SK-N-SH treated with all-trans-retinoic acid at 6 μM for 48 hours (cell line): ENCODE results near the gene APOL6.

Source experiments
- ATAC-seq: fragments of 200-7000 bp; cut with Tn5 transposase; 3 replicates; pipeline ENCODE4 v1.9.1; 2020; ENCODE audit warnings: mild to moderate bottlenecking, moderate library complexity
- ARNTL ChIP-seq: fragments of 450-650 bp; formaldehyde crosslinking; IDR thresholded peaks from 2 replicates; pipeline ENCODE4 v1.5.0; 2020; ENCODE audit warnings: low read depth, mild to moderate bottlenecking, moderate library complexity, borderline replicate concordance
- CSDC2 ChIP-seq: fragments of 250-450 bp; sonication (Bioruptor Pico); IDR thresholded peaks from 2 replicates; pipeline ENCODE4 v1.5.0; 2020; ENCODE audit warnings: mild to moderate bottlenecking, moderate library complexity
- ESRRG ChIP-seq: fragments of 250-450 bp; sonication (Bioruptor Pico); IDR thresholded peaks from 2 replicates; pipeline ENCODE4 v1.6.1; 2021; ENCODE audit warnings: mild to moderate bottlenecking
- GLIS3 ChIP-seq: fragments of 250-450 bp; sonication (Bioruptor Pico); IDR thresholded peaks from 2 replicates; pipeline ENCODE4 v1.5.0; 2020; ENCODE audit warnings: mild to moderate bottlenecking, moderate library complexity
- OSR1 ChIP-seq: fragments of 250-450 bp; sonication (Bioruptor Pico); IDR thresholded peaks from 2 replicates; pipeline ENCODE4 v1.8.0; 2022; ENCODE audit warnings: moderate library complexity, mild to moderate bottlenecking, inconsistent platforms
- PATZ1 ChIP-seq: fragments of 250-450 bp; sonication (Bioruptor Pico); IDR thresholded peaks from 2 replicates; pipeline ENCODE4 v1.8.0; 2020; ENCODE audit warnings: mild to moderate bottlenecking, moderate library complexity, borderline replicate concordance
- POU6F1 ChIP-seq: fragments of 250-450 bp; sonication (Bioruptor Pico); IDR thresholded peaks from 2 replicates; pipeline ENCODE4 v1.8.0; 2021; ENCODE audit warnings: low read depth, mild to moderate bottlenecking, moderate library complexity, borderline replicate concordance
- PPARA ChIP-seq: fragments of 250-450 bp; sonication (Bioruptor Pico); IDR thresholded peaks from 2 replicates; pipeline ENCODE4 v1.5.0; 2020; ENCODE audit warnings: mild to moderate bottlenecking, borderline replicate concordance
- RARB ChIP-seq: fragments of 250-450 bp; sonication (Bioruptor Pico); IDR thresholded peaks from 2 replicates; pipeline ENCODE4 v1.8.0; 2021; ENCODE audit warnings: mild to moderate bottlenecking, moderate library complexity
- SNAI2 ChIP-seq: fragments of 250-450 bp; sonication (Bioruptor Pico); IDR thresholded peaks from 2 replicates; pipeline ENCODE4 v1.5.0; 2020; ENCODE audit warnings: mild to moderate bottlenecking, moderate library complexity
- TCF4 ChIP-seq: fragments of 250-450 bp; sonication (Bioruptor Pico); IDR thresholded peaks from 2 replicates; pipeline ENCODE4 v1.8.0; 2021; ENCODE audit warnings: mild to moderate bottlenecking, moderate library complexity, borderline replicate concordance
- TOX ChIP-seq: fragments of 250-450 bp; sonication (Bioruptor Pico); IDR thresholded peaks from 2 replicates; pipeline ENCODE4 v1.8.0; 2021; ENCODE audit warnings: mild to moderate bottlenecking, moderate library complexity, borderline replicate concordance
- TSHZ2 ChIP-seq: fragments of 250-450 bp; sonication (Bioruptor Pico); IDR thresholded peaks from 2 replicates; pipeline ENCODE4 v1.5.0; 2020; ENCODE audit warnings: mild to moderate bottlenecking, moderate library complexity
- ZFP3 ChIP-seq: fragments of 250-450 bp; sonication (Bioruptor Pico); IDR thresholded peaks from 2 replicates; pipeline ENCODE4 v1.5.0; 2020; ENCODE audit warnings: mild to moderate bottlenecking, moderate library complexity
- ZFP30 ChIP-seq: fragments of 450-650 bp; formaldehyde crosslinking; IDR thresholded peaks from 2 replicates; pipeline ENCODE4 v1.5.0; 2022; ENCODE audit warnings: mild to moderate bottlenecking, moderate library complexity
- ZNF565 ChIP-seq: fragments of 450-650 bp; formaldehyde crosslinking; conservative IDR thresholded peaks from 2 replicates; pipeline ENCODE4 v1.5.0; 2020; ENCODE audit warnings: low read depth, mild to moderate bottlenecking, moderate library complexity
- ZNF70 ChIP-seq: fragments of 450-650 bp; formaldehyde crosslinking; IDR thresholded peaks from 2 replicates; pipeline ENCODE4 v1.5.0; 2020; ENCODE audit warnings: mild to moderate bottlenecking, moderate library complexity
- TF ChIP-seq, protein P1 (sequence below): fragments of 250-450 bp; sonication (Bioruptor Pico); IDR thresholded peaks from 2 replicates; pipeline ENCODE4 v1.5.1; 2021; ENCODE audit warnings: mild to moderate bottlenecking, moderate library complexity

APOL6 gene

DNA sequence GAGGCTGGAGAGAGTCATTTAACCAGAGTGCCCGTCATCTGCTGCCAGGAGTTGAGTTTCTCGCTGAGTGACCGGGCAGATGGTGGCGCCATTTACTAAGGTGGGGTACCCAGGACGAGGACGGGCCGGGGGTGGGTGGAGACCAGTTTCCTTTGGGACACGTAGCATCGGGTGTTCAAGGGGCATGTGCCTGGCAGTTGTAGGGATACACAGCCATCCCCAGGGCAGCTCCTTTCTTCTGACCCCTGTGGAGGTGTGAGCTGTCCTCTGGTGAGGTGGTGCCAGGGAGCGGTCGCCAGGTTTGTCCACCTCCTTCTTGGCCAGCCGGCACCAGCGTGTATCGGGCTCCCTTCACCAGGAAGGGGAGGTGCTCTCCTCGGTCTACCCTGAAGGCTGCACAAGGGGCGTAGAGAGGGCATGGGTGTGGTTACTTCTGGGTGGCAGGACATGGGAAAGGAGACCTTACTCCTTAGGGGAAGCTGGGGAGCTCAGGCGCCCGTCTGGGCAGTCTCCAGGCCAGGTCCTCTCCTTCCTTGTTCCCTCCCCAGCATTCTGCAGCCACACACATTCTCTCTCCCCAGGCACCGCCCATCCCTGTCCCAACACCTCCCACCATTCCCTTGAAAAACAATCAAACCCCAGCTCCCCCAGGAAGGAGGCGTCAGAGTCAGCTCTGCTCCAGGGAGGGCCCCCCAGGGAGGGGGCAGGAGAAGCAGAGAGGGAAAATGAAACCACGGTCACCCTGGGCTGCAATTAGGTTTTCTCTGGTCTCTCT lies 20.8 kb upstream of the APOL6 start:
- TF ChIP-seq TOX (CRISPR knock-in tag): no peak
- no peak for TF ChIP-seq SNAI2 (CRISPR knock-in tag)
- peak; percentile 88; the same call in 1 of the 2 replicates for TF ChIP-seq PATZ1 (CRISPR knock-in tag)
- TF ChIP-seq POU6F1: no peak
- TF ChIP-seq RARB (CRISPR knock-in tag): no peak
- peak; percentile 33 for ATAC-seq

GRCh38 chr22:35628732-35629131 lies 19.5 kb upstream of the APOL6 start:
- TF ChIP-seq POU6F1 (no peak), ZNF565 (CRISPR knock-in tag) (no peak), ZFP30 (no peak), TSHZ2 (CRISPR knock-in tag) (no peak), PPARA (CRISPR knock-in tag) (no peak), SNAI2 (CRISPR knock-in tag) (no peak), ZNF70 (CRISPR knock-in tag) (no peak), TCF4 (CRISPR knock-in tag) (no peak)

GRCh38 chr22:35629406-35630216 lies 18.6 kb upstream of the APOL6 start:
- ATAC-seq: peak; percentile 78
- TF ChIP-seq ARNTL (CRISPR knock-in tag) (no peak), PATZ1 (CRISPR knock-in tag) (peak; percentile 51; the same call in 1 of the 2 replicates), CSDC2 (CRISPR knock-in tag) (0 out of 2 replicates have a peak, but pooled peaks have one; percentile 14)
- TF ChIP-seq, all 23 proteins: peak for 2

More at GRCh38 chr22:35628732-35629131, 19.5 kb upstream of the APOL6 start:
- ATAC-seq: no peak

- peak; percentile 72 for ATAC-seq
- no peak for TF ChIP-seq TOX (CRISPR knock-in tag)
- TF ChIP-seq RARB (CRISPR knock-in tag): no peak
- no peak for TF ChIP-seq GLIS3
- no peak for TF ChIP-seq TCF4 (CRISPR knock-in tag)
- no peak for TF ChIP-seq ZFP3 (CRISPR knock-in tag)
- TF ChIP-seq PATZ1 (CRISPR knock-in tag): no peak
- TF ChIP-seq ZNF565 (CRISPR knock-in tag): no peak
- TF ChIP-seq, protein P1, sequence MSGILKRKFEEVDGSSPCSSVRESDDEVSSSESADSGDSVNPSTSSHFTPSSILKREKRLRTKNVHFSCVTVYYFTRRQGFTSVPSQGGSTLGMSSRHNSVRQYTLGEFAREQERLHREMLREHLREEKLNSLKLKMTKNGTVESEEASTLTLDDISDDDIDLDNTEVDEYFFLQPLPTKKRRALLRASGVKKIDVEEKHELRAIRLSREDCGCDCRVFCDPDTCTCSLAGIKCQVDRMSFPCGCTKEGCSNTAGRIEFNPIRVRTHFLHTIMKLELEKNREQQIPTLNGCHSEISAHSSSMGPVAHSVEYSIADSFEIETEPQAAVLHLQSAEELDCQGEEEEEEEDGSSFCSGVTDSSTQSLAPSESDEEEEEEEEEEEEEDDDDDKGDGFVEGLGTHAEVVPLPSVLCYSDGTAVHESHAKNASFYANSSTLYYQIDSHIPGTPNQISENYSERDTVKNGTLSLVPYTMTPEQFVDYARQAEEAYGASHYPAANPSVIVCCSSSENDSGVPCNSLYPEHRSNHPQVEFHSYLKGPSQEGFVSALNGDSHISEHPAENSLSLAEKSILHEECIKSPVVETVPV (CRISPR knock-in tag): no peak
- TF ChIP-seq ESRRG (CRISPR knock-in tag): no peak
- no peak for TF ChIP-seq ARNTL (CRISPR knock-in tag)
- no peak for TF ChIP-seq OSR1 (CRISPR knock-in tag)
These were observed 17.9 kb upstream of the APOL6 start for GRCh38 chr22:35630387-35630793.
